ENCODE measurements around the gene RBM19.

DNA sequence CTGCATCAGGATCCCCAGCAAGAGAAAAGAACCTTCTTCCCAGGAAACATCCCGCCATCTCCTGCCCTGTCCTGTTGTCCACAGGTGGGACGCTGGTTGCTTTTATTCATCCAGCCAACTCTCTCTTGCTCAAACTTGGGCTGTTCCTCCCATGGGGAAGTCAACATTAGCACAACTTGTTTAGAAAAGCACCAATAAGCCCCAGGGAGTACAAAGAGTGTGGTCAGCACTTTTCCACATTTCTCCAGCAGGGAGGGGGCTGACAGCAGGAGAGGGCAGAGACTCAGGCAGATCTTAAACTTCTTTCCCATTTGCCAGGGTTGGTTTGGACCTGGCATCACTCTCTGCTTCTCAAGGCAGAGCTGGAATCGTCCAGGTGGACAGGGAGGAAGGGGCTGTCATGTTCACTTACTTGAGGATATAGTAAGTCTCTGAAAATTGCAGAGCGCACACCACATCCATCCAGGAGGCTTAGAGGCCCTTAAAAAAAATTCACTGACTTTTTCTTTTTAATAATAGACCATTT lies 74.9 kb downstream of the RBM19 start:
- TF ChIP-seq, protein P1, sequence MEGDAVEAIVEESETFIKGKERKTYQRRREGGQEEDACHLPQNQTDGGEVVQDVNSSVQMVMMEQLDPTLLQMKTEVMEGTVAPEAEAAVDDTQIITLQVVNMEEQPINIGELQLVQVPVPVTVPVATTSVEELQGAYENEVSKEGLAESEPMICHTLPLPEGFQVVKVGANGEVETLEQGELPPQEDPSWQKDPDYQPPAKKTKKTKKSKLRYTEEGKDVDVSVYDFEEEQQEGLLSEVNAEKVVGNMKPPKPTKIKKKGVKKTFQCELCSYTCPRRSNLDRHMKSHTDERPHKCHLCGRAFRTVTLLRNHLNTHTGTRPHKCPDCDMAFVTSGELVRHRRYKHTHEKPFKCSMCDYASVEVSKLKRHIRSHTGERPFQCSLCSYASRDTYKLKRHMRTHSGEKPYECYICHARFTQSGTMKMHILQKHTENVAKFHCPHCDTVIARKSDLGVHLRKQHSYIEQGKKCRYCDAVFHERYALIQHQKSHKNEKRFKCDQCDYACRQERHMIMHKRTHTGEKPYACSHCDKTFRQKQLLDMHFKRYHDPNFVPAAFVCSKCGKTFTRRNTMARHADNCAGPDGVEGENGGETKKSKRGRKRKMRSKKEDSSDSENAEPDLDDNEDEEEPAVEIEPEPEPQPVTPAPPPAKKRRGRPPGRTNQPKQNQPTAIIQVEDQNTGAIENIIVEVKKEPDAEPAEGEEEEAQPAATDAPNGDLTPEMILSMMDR (conservative IDR thresholded peaks at IDR 0.05 in 1 of 2, IDR thresholded peaks at IDR 0.05 in 1 of 2; ENCODE audit: extremely low read depth in 1 of 2, insufficient read depth in 1 of 2, low read depth in 1 of 2, low read length in 2 of 2) = no peak
- no peak for TF ChIP-seq EZH2 (IDR thresholded peaks at IDR 0.05; ENCODE audit: borderline replicate concordance, low read length)
